T-cell (primary cell): ENCODE measurements around the gene ERC2. TPM values are rescaled to one million over a fixed set of nuclear protein-coding genes. Genes with fewer than 3 reads are reported as not detected.

Experiments
- ATAC-seq, 4 experiments: fragments of 200-7000 bp in 3 of 4; fragments of 150-1000 bp in 1 of 4; cut with Tn5 transposase; replicated peaks in 1 of 4; 1 replicate in 3 of 4; 2 replicates in 1 of 4; pipeline ENCODE4 v1.10.0; 2021; ENCODE audit warnings: moderate library complexity in 3 of 4, mild to moderate bottlenecking in 2 of 4, moderate number of reproducible peaks in 1 of 4
- CTCF ChIA-PET, 2 donors: fragments of 300-600 bp; sonication (Branson Sonifier 250); formaldehyde crosslinking; loops; one replicate each; lab custom pipeline; 2022; ENCODE audit warnings: antibody characterized with exemption in 2 of 2; lab: Charles Lee
- POLR2A ChIA-PET, 2 donors: fragments of 300-600 bp; sonication (Branson Sonifier 250); formaldehyde crosslinking; loops; one replicate each; lab custom pipeline; 2022; ENCODE audit warnings: antibody characterized with exemption in 2 of 2; lab: Charles Lee
- DNase-seq, 35 experiments: peaks; one replicate each; pipeline versions ENCODE4 v3.0.0 to v3.0.0-alpha.2; 2013 to 2023
- H3K27ac ChIP-seq: one replicate; pipeline ENCODE4 v1.5.1; 2013; ENCODE audit warnings: low read length
- H3K27me3 ChIP-seq, 2 experiments: replicated peaks in 1 of 2; 1 replicate in 1 of 2; 2 replicates in 1 of 2; pipeline versions ENCODE4 v1.6.1 to v1.7.0; 2013; ENCODE audit warnings: low read length in 1 of 2, mixed read lengths in 1 of 2; ENCODE audit not compliant: control insufficient read depth in 2 of 2, insufficient read depth in 2 of 2; ENCODE audit errors: extremely low read depth in 1 of 2
- H3K36me3 ChIP-seq, 2 donors: 1 replicate in 1 of 2; 2 replicates in 1 of 2; pipeline versions ENCODE4 v1.6.1 to v1.7.0; 2013; ENCODE audit warnings: low read length in 1 of 2; ENCODE audit not compliant: control insufficient read depth in 2 of 2, insufficient read depth in 1 of 2; ENCODE audit errors: extremely low read depth in 1 of 2
- H3K4me1 ChIP-seq, 2 experiments: 1 replicate in 1 of 2; 2 replicates in 1 of 2; pipeline versions ENCODE4 v1.6.1 to v1.7.0; 2013; ENCODE audit warnings: low read length in 2 of 2, mixed read lengths in 1 of 2; ENCODE audit not compliant: insufficient read depth in 2 of 2, control insufficient read depth in 1 of 2; ENCODE audit errors: extremely low read depth in 1 of 2
- H3K4me3 ChIP-seq, 2 donors: 1 replicate in 1 of 2; 2 replicates in 1 of 2; pipeline versions ENCODE4 v1.5.1 to v1.7.0; 2013; ENCODE audit warnings: mild to moderate bottlenecking in 2 of 2, low read length in 1 of 2, moderate library complexity in 1 of 2; ENCODE audit not compliant: control insufficient read depth in 1 of 2; ENCODE audit errors: extremely low read depth in 1 of 2
- H3K9me3 ChIP-seq: 2 replicates; pipeline ENCODE4 v1.7.0; 2013
- H3K27ac Mint-ChIP-seq, 2 donors: one replicate each; pipeline ENCODE4 v1.8.0; 2020 to 2021; ENCODE audit warnings: mild to moderate bottlenecking in 2 of 2, mixed read lengths in 2 of 2
- H3K27me3 Mint-ChIP-seq, 2 donors: one replicate each; pipeline ENCODE4 v1.8.0; 2021 to 2022; ENCODE audit warnings: mixed read lengths in 2 of 2
- H3K36me3 Mint-ChIP-seq: one replicate; pipeline ENCODE4 v1.8.0; 2021; ENCODE audit warnings: mixed read lengths
- H3K4me1 Mint-ChIP-seq, 3 donors: one replicate each; pipeline ENCODE4 v1.8.0; 2020 to 2022; ENCODE audit warnings: mixed read lengths in 3 of 3, mild to moderate bottlenecking in 1 of 3
- H3K4me3 Mint-ChIP-seq, 3 donors: one replicate each; pipeline ENCODE4 v1.8.0; 2020 to 2022; ENCODE audit warnings: mild to moderate bottlenecking in 3 of 3, mixed read lengths in 3 of 3, moderate library complexity in 3 of 3
- H3K9me3 Mint-ChIP-seq, 3 donors: one replicate each; pipeline ENCODE4 v1.8.0; 2020 to 2022; ENCODE audit warnings: mixed read lengths in 3 of 3
- WGBS: methylation state at CpG from one replicate; pipeline ENCODE4 v1.1.5; 2013; ENCODE audit warnings: missing lambda C conversion rate; ENCODE audit not compliant: insufficient coverage; 5-methylcytosine and 5-hydroxymethylcytosine counted together
- total RNA-seq, 35 experiments: library from RNA in 6 of 35; stranded (reverse) in 6 of 35; fragments of 120-200 nt in 1 of 35; gene quantifications; one replicate each; pipeline versions ENCODE4 v1.2.1 to v1.2.4 and lab custom pipeline; 2013 to 2026

ERC2 gene
- total RNA-seq, 5 donors from 2014 or later (not counting 1 experiment from before 2014, with no cell fraction given) = not detected

GRCh38 chr3:55620351-55621025 lies 847.8 kb downstream of the ERC2 start:
- H3K9me3 ChIP-seq = no peaks in the 10 kb centered on the region
- no peak overlapping the region for H3K27ac Mint-ChIP-seq
- H3K27me3 Mint-ChIP-seq = peaks cover 3 to 4% of the 10 kb centered on the region in 2 donors
- no peaks in the 10 kb centered on the region for H3K36me3 ChIP-seq
- peaks cover 0 to under 1% (median 0%) of the 10 kb centered on the region in 3 donors for H3K9me3 Mint-ChIP-seq
- no peaks in the 10 kb centered on the region for H3K36me3 Mint-ChIP-seq
- DNase-seq = no peak
- no peaks in the 10 kb centered on the region for H3K4me1 ChIP-seq
- H3K4me3 ChIP-seq = no peak overlapping the region
- no peaks in the 10 kb centered on the region for H3K27me3 ChIP-seq
- no peak overlapping the region for H3K4me3 Mint-ChIP-seq
- no peak overlapping the region for H3K27ac ChIP-seq
- 55% methylated on average over 6 of the region's 12 CpGs for WGBS
- ATAC-seq = no peak
- POLR2A ChIA-PET = no interaction called here
- H3K4me1 Mint-ChIP-seq = no peaks in the 10 kb centered on the region
- CTCF ChIA-PET = no interaction called here

DNA sequence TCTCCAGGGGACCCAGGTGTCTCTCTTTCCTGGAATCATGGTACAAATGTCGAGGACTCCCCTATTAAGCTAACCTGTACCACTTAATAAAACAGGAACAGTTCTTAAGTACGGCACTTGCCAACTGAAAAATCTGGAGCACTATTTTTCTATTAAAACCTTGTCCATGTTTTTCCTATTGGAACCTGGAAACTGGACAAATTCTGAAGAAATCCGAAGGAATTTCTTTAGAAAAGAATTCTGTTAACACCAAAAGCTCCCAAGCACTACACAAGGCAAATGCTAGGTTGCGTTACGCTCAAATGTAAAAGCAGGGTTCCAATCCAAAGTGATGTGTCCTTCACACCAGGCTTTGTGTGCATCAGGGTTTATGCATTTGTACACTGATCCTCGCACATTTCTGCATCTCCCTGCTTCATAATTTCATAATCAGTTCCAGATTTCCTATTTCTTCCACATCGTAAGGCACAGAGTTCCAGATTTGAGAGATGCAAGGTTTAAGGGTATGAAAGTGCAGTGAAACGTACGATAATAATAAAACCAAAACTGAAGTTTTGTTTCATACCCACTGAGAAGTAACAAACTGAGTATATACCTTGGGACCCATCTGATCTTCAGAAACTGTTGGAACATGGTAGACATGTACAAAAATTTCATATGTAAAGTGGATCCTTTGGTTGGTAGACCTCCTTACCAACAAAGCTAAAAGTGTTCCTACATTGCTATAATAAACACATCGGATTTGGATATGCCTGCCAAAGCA lies 849.0 kb downstream of the ERC2 start:
- WGBS = 68% methylated on average over 5 of the region's 10 CpGs
- no peaks in the 10 kb centered on the region for H3K9me3 ChIP-seq
- H3K36me3 Mint-ChIP-seq = no peaks in the 10 kb centered on the region
- H3K27ac ChIP-seq = no peak overlapping the region
- no peaks in the 10 kb centered on the region for H3K4me1 Mint-ChIP-seq
- no peaks in the 10 kb centered on the region for H3K27me3 ChIP-seq
- no peaks in the 10 kb centered on the region for H3K4me1 ChIP-seq
- ATAC-seq = no peak
- CTCF ChIA-PET = no interaction called here
- peaks cover 3 to 4% of the 10 kb centered on the region in 2 donors for H3K27me3 Mint-ChIP-seq
- POLR2A ChIA-PET = no interaction called here
- H3K4me3 ChIP-seq = no peak overlapping the region
- H3K27ac Mint-ChIP-seq = no peak overlapping the region
- H3K4me3 Mint-ChIP-seq = no peak overlapping the region
- no peaks in the 10 kb centered on the region for H3K36me3 ChIP-seq
- DNase-seq = no peak
- peaks cover 0 to 3% (median 0%) of the 10 kb centered on the region in 3 donors for H3K9me3 Mint-ChIP-seq

DNA sequence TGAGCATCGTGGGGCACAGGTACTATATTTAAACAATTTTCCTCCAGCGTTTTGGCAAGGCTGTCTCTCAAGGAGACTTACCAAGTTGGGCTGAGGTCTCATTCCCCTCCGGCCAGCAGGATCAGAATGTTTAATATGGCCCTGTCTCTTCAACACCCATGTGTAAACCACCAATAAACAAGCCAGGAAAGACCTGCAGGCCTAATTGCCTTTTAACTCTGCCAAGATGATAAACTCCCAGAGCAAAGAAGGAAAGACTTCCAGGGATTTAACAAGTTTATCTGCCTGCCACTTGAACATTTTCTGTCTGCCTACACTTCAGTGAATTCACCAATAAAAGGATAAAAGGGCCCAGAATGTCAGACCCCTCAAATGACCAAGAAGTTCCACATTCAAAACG lies 850.9 kb downstream of the ERC2 start:
- Histone ChIP-seq H3K9me3 (no peaks in the 10 kb centered on the region), H3K27me3 (no peaks in the 10 kb centered on the region), H3K36me3 (no peaks in the 10 kb centered on the region), H3K4me3 (no peak overlapping the region), H3K4me1 (no peaks in the 10 kb centered on the region), H3K27ac (no peak overlapping the region)
- Mint-ChIP-seq H3K27ac (no peak overlapping the region), H3K4me1 (no peaks in the 10 kb centered on the region), H3K36me3 (no peaks in the 10 kb centered on the region), H3K9me3 (peaks cover 0 to 3% (median 0%) of the 10 kb centered on the region in 3 donors), H3K27me3 (peaks cover 3 to 4% of the 10 kb centered on the region in 2 donors), H3K4me3 (no peak overlapping the region)
- no peak for DNase-seq
- POLR2A ChIA-PET = no interaction called here
- CTCF ChIA-PET = no interaction called here
- ATAC-seq = no peak
- 62% methylated on average over 3 of the region's 4 CpGs for WGBS

DNA sequence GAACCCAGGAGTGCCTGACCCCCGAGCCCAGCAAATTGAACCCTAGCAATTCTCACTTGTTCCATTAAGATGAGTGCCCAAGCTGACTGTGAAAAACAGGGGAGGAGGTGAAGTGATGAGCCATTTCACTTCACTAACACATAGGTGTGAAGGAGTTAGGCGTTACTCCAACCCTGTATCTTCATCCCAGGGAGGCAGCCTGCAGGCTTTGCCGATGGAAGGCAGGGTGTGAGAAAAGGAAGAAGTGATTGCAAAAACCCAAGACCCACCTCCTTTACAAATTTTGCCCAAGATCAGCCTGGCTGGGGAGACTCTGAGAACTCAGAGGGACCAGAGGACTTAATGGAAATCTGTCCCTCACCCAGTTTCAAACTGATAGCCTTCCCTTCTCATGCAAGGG lies 851.5 kb downstream of the ERC2 start:
- Mint-ChIP-seq H3K27ac (no peak overlapping the region), H3K4me3 (no peak overlapping the region), H3K27me3 (peaks cover 3 to 4% of the 10 kb centered on the region in 2 donors), H3K4me1 (no peaks in the 10 kb centered on the region), H3K9me3 (peaks cover 0 to 3% (median 0%) of the 10 kb centered on the region in 3 donors), H3K36me3 (no peaks in the 10 kb centered on the region)
- no peak for DNase-seq
- POLR2A ChIA-PET = no interaction called here
- Histone ChIP-seq H3K4me3 (no peak overlapping the region), H3K27me3 (no peaks in the 10 kb centered on the region), H3K4me1 (no peaks in the 10 kb centered on the region), H3K36me3 (no peaks in the 10 kb centered on the region), H3K27ac (no peak overlapping the region), H3K9me3 (no peaks in the 10 kb centered on the region)
- no CpG with 5 or more reads among the region's 3 CpGs for WGBS
- CTCF ChIA-PET = no interaction called here
- ATAC-seq = no peak

DNA sequence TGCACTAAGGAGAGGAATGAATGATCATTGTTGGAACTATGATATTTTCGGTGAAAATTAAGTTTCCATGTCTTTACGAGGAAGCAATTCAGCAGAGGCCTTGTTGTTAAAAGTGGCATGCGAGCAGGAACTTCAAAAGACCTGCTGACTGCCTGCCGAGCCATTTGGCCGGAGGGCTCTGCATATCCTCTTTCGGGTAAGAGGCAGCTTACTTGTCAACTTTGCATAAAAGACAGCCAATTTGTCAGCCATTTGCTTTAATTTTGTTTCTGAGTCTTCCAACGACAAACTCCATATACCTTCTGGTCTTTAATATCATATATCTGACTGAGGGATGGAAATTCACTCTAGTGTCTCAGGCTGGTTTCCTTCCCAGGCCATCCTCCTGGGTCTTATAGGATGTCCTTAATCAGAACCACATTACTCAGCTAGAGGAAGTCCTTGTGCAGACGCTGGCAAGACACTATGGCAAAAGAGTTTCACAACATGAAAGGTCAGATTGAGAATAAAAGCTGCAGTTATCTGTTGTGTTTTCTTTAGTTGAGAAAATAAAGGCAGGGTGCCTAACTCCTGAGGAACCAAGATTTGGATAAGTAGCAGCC lies 852.5 kb downstream of the ERC2 start:
- Mint-ChIP-seq H3K27ac (no peak overlapping the region), H3K4me1 (no peaks in the 10 kb centered on the region), H3K36me3 (no peaks in the 10 kb centered on the region), H3K9me3 (peaks cover 0 to 3% (median 0%) of the 10 kb centered on the region in 3 donors), H3K27me3 (no peaks in the 10 kb centered on the region), H3K4me3 (no peak overlapping the region)
- 85% methylated on average over 6 of the region's 8 CpGs for WGBS
- ChIA-PET CTCF (no interaction called here), POLR2A (no interaction called here)
- Histone ChIP-seq H3K36me3 (no peaks in the 10 kb centered on the region), H3K9me3 (no peaks in the 10 kb centered on the region), H3K27ac (no peak overlapping the region), H3K27me3 (no peaks in the 10 kb centered on the region), H3K4me3 (no peak overlapping the region), H3K4me1 (no peaks in the 10 kb centered on the region)
- ATAC-seq (no peak), DNase-seq (no peak)

DNA sequence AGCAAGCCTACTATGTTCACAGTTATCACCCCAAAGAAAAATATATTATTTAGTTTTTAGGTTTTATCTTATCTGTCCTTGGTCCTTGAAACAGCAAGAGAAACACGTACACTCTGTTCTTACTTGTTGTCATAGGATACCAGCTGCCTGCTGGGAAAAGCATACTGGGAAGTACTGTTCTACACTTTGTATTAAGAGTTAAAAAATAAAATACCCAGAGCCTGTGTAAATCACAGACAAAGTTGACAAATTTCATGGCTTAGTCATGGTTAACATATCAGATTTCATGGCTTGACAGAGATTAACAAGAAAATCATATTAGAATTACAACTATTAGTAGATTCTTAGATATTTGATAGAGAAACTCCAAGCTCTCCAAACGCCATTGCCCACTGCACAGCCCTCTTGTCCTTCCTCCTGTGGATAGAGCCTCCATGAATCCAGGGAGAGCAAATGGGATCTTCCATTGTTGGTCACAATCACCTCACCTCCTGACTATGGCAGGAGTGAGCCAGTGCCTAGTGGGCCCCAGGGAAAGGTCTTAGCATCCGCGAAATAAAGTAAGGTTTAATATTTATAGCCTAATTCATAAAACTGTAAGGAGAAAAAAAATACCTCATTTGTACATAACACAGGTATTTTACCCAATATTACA lies 853.1 kb downstream of the ERC2 start:
- H3K36me3 Mint-ChIP-seq = no peaks in the 10 kb centered on the region
- POLR2A ChIA-PET = no interaction called here
- DNase-seq = no peak
- no peaks in the 10 kb centered on the region for H3K4me1 Mint-ChIP-seq
- ATAC-seq = no peak
- Histone ChIP-seq H3K4me3 (no peak overlapping the region), H3K36me3 (no peaks in the 10 kb centered on the region), H3K27ac (no peak overlapping the region), H3K9me3 (no peaks in the 10 kb centered on the region), H3K4me1 (no peaks in the 10 kb centered on the region), H3K27me3 (no peaks in the 10 kb centered on the region)
- no peak overlapping the region for H3K4me3 Mint-ChIP-seq
- H3K9me3 Mint-ChIP-seq = peaks cover 0 to 3% (median 0%) of the 10 kb centered on the region in 3 donors
- CTCF ChIA-PET = no interaction called here
- H3K27me3 Mint-ChIP-seq = no peaks in the 10 kb centered on the region
- no peak overlapping the region for H3K27ac Mint-ChIP-seq
- 22% methylated on average over 1 of the region's 4 CpGs for WGBS
